ENCODE data around the gene FOXL3.

FOXL3 gene

DNA sequence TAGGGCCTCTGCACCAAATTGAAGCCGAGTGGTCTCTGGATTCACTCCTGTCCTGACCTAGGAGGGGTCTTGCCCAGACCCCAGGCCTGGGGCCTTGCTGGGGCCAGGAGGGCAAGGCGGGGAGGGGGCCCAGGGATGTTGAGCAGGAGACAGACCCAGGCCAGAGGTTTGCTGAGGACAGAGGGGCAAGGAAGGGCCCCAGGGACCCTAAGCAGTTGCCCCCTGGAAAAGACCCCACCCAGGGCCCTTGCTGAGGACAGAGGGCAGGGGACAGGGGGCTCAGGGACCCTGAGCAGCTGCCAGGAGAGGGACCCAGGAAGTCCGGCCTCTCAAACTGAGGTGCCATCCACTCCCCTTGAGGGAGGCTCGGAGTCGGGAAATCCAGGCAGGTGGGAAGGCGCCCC, 32.7 kb downstream of the FOXL3 start:
- Histone ChIP-seq H3K4me1 (ENCODE audit: insufficient read depth, low read length) (peaks cover 7% of the 10 kb centered on the region), H3K4me3 (ENCODE audit: low read depth in 1 of 2, low read length in 2 of 2) (no peak overlapping the region), H3K27ac (ENCODE audit: low read length) (no peak overlapping the region), H3K9ac (ENCODE audit: low read depth, low read length) (no peak overlapping the region), H3K9me3 (ENCODE audit: insufficient read depth, low read length, severe bottlenecking) (no peaks in the 10 kb centered on the region), H4K20me1 (ENCODE audit: insufficient read depth, low read length) (peaks cover 5% of the 10 kb centered on the region), H2AFZ (ENCODE audit: low read depth, low read length) (no peak overlapping the region), H3K79me2 (ENCODE audit: insufficient read depth, low read length) (no peaks in the 10 kb centered on the region), H3K4me2 (ENCODE audit: insufficient read depth, low read length) (no peak overlapping the region), H3K36me3 (ENCODE audit: insufficient read depth, low read length) (no peaks in the 10 kb centered on the region), H3K27me3 (ENCODE audit: insufficient read depth, low read length, poor library complexity) (peaks cover 4% of the 10 kb centered on the region)
- ATAC-seq (ENCODE audit: insufficient read depth, low read depth) (no peak), DNase-seq (no peak)
- TF ChIP-seq, protein P1, sequence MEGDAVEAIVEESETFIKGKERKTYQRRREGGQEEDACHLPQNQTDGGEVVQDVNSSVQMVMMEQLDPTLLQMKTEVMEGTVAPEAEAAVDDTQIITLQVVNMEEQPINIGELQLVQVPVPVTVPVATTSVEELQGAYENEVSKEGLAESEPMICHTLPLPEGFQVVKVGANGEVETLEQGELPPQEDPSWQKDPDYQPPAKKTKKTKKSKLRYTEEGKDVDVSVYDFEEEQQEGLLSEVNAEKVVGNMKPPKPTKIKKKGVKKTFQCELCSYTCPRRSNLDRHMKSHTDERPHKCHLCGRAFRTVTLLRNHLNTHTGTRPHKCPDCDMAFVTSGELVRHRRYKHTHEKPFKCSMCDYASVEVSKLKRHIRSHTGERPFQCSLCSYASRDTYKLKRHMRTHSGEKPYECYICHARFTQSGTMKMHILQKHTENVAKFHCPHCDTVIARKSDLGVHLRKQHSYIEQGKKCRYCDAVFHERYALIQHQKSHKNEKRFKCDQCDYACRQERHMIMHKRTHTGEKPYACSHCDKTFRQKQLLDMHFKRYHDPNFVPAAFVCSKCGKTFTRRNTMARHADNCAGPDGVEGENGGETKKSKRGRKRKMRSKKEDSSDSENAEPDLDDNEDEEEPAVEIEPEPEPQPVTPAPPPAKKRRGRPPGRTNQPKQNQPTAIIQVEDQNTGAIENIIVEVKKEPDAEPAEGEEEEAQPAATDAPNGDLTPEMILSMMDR (IDR thresholded peaks at IDR 0.05; ENCODE audit: borderline replicate concordance, extremely low read depth, low read length, poor library complexity, severe bottlenecking) = no peak
- TF ChIP-seq EZH2 (IDR thresholded peaks at IDR 0.05; ENCODE audit: borderline replicate concordance, low read depth, low read length, severe bottlenecking) = no peak

DNA sequence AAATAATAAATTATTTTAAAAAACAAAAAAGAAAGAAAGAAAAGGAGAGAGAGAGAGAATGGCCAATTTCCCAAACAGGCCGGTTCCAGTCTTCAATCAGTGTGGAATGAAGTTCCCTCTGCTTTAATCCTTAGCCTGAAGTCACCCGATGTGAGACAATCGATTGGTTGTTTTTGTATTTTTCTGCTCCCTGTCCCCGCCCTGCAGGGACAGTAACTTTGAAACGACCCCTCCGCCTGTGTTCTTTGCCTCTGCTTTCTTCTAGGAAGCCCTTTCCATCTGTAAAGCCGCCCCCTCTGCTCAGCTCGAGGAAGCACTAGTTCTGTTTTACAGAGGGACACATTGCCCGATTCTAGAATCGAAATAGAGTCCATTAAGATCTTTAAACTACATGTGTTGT, 33.4 kb downstream of the FOXL3 start:
- Histone ChIP-seq H3K4me1 (ENCODE audit: insufficient read depth, low read length) (peaks cover 7% of the 10 kb centered on the region), H3K79me2 (ENCODE audit: insufficient read depth, low read length) (no peaks in the 10 kb centered on the region), H3K9ac (ENCODE audit: low read depth, low read length) (no peak overlapping the region), H3K36me3 (ENCODE audit: insufficient read depth, low read length) (no peaks in the 10 kb centered on the region), H3K4me2 (ENCODE audit: insufficient read depth, low read length) (no peak overlapping the region), H3K4me3 (ENCODE audit: low read depth in 1 of 2, low read length in 2 of 2) (no peak overlapping the region), H3K27me3 (ENCODE audit: insufficient read depth, low read length, poor library complexity) (peaks cover 3% of the 10 kb centered on the region), H2AFZ (ENCODE audit: low read depth, low read length) (no peak overlapping the region), H4K20me1 (ENCODE audit: insufficient read depth, low read length) (peaks cover 5% of the 10 kb centered on the region), H3K27ac (ENCODE audit: low read length) (no peak overlapping the region), H3K9me3 (ENCODE audit: insufficient read depth, low read length, severe bottlenecking) (no peaks in the 10 kb centered on the region)
- TF ChIP-seq, protein P1 (IDR thresholded peaks at IDR 0.05; ENCODE audit: borderline replicate concordance, extremely low read depth, low read length, poor library complexity, severe bottlenecking) = no peak
- no peak for TF ChIP-seq EZH2 (IDR thresholded peaks at IDR 0.05; ENCODE audit: borderline replicate concordance, low read depth, low read length, severe bottlenecking)
- ATAC-seq (ENCODE audit: insufficient read depth, low read depth) (no peak), DNase-seq (no peak)

DNA sequence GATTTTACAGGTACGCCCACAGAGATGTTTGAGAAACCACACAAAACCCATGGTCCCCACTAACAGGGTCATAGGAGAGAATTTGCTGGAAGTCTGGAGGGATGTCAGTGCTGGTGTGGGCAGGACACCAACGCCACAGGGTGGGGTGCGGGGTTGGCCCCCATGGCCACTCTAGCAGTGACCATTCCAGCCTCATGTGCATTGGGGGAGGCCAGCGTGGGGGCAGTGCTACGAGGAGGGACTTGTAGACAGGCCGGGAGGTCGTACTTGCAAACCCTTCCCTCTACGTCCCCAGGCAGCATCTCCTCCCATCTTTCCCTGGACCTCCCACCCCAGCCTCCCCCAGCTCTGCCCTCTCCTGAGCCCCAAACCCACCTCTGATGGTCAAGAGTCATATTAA, 34.0 kb downstream of the FOXL3 start:
- no peak for DNase-seq
- Histone ChIP-seq H3K4me3 (ENCODE audit: low read depth in 1 of 2, low read length in 2 of 2) (no peak overlapping the region), H3K4me2 (ENCODE audit: insufficient read depth, low read length) (no peak overlapping the region), H3K9ac (ENCODE audit: low read depth, low read length) (no peak overlapping the region), H3K4me1 (ENCODE audit: insufficient read depth, low read length) (peaks cover 7% of the 10 kb centered on the region), H3K9me3 (ENCODE audit: insufficient read depth, low read length, severe bottlenecking) (no peaks in the 10 kb centered on the region), H3K36me3 (ENCODE audit: insufficient read depth, low read length) (no peaks in the 10 kb centered on the region), H3K27ac (ENCODE audit: low read length) (no peak overlapping the region), H2AFZ (ENCODE audit: low read depth, low read length) (no peak overlapping the region), H3K79me2 (ENCODE audit: insufficient read depth, low read length) (no peaks in the 10 kb centered on the region), H4K20me1 (ENCODE audit: insufficient read depth, low read length) (peaks cover 5% of the 10 kb centered on the region), H3K27me3 (ENCODE audit: insufficient read depth, low read length, poor library complexity) (no peaks in the 10 kb centered on the region)
- no peak for ATAC-seq (ENCODE audit: insufficient read depth, low read depth)
- TF ChIP-seq EZH2 (IDR thresholded peaks at IDR 0.05; ENCODE audit: borderline replicate concordance, low read depth, low read length, severe bottlenecking) = no peak
- TF ChIP-seq, protein P1 (IDR thresholded peaks at IDR 0.05; ENCODE audit: borderline replicate concordance, extremely low read depth, low read length, poor library complexity, severe bottlenecking) = no peak
